Vagina (tissue), 2 donors: ENCODE data around the gene QRICH2.
"Not testable (repeated sequence)": the region's sequence is repeated elsewhere in the genome, so short reads cannot be mapped to it uniquely, and the experiment has no call there.

ENCODE experiments used
- CTCF ChIP-seq, 3 experiments: fragments of 450-650 bp in 2 of 3; fragments of 200-600 bp in 1 of 3; sonication (generic) in 1 of 3; IDR thresholded peaks; one replicate each; pipeline ENCODE4 v1.5.1; 2017 to 2019; ENCODE audit warnings: antibody characterized with exemption in 3 of 3, mild to moderate bottlenecking in 2 of 3, moderate library complexity in 2 of 3
- POLR2A ChIP-seq, 2 donors: fragments of 450-650 bp; IDR thresholded peaks; one replicate each; pipeline ENCODE4 v1.6.1; 2017; ENCODE audit warnings: antibody characterized with exemption in 2 of 2, mild to moderate bottlenecking in 2 of 2, moderate library complexity in 2 of 2
- POLR2AphosphoS5 ChIP-seq, 2 donors: sonication (generic); formaldehyde crosslinking; IDR thresholded peaks; one replicate each; pipeline ENCODE4 v1.9.0; 2017; ENCODE audit warnings: antibody characterized with exemption in 2 of 2, mild to moderate bottlenecking in 2 of 2, low read depth in 1 of 2; ENCODE audit not compliant: insufficient read depth in 1 of 2

- not testable (repeated sequence) for TF ChIP-seq CTCF (IDR thresholded peaks at IDR 0.05); POLR2AphosphoS5 (IDR thresholded peaks at IDR 0.05; ENCODE audit: insufficient read depth in 1 of 2, low read depth in 1 of 2); POLR2A (IDR thresholded peaks at IDR 0.05)
These were observed 63.4 kb downstream of the QRICH2 start for GRCh38 chr17:76244721-76245120.
